HepG2 (cell line): ENCODE results near the gene HOXD9. TPM values are rescaled to one million over a fixed set of nuclear protein-coding genes. Genes with fewer than 3 reads are reported as not detected.

Experiments
- AHR ChIP-seq: IDR thresholded peaks from 2 replicates; pipeline ENCODE4 v1.6.1; 2018; ENCODE audit warnings: missing genetic modification reagents, missing compliant biosample characterization
- ARNT2 ChIP-seq: sonication (generic); formaldehyde crosslinking; IDR thresholded peaks from 2 replicates; pipeline ENCODE4 v1.8.0; 2022; ENCODE audit warnings: mild to moderate bottlenecking, low read depth, missing genetic modification reagents, moderate library complexity
- IKZF5 ChIP-seq: IDR thresholded peaks from 2 replicates; pipeline ENCODE4 v1.6.1; 2018; ENCODE audit warnings: missing genetic modification reagents, mild to moderate bottlenecking, missing compliant biosample characterization
- ISL2 ChIP-seq: sonication (generic); formaldehyde crosslinking; IDR thresholded peaks from 2 replicates; pipeline ENCODE4 v1.5.0; 2020; ENCODE audit warnings: missing genetic modification reagents
- KDM2A ChIP-seq: sonication (generic); formaldehyde crosslinking; IDR thresholded peaks from 2 replicates; pipeline ENCODE4 v1.4.0; 2020; ENCODE audit warnings: low read depth, missing genetic modification reagents, borderline replicate concordance
- MXI1 ChIP-seq: IDR thresholded peaks from 3 replicates; pipeline ENCODE4 v1.6.1; 2012; ENCODE audit warnings: low read depth, low read length, inconsistent platforms, borderline replicate concordance
- NFAT5 ChIP-seq: sonication (generic); formaldehyde crosslinking; IDR thresholded peaks from 2 replicates; pipeline ENCODE4 v1.4.0; 2020; ENCODE audit warnings: missing genetic modification reagents
- NR2F6 ChIP-seq, 2 experiments: IDR thresholded peaks; 2 replicates each; pipeline ENCODE4 v1.6.1; 2016; ENCODE audit warnings: antibody characterized with exemption in 1 of 2, mild to moderate bottlenecking in 1 of 2
- PCBP1 ChIP-seq: fragments of 200-400 bp; formaldehyde crosslinking; IDR thresholded peaks from 2 replicates; pipeline ENCODE4 v1.6.1; 2017; ENCODE audit warnings: mild to moderate bottlenecking, low read depth, low read length, borderline replicate concordance
- PHF20 ChIP-seq: sonication (generic); formaldehyde crosslinking; IDR thresholded peaks from 2 replicates; pipeline ENCODE4 v1.5.0; 2020; ENCODE audit warnings: mild to moderate bottlenecking, missing genetic modification reagents
- PPARG ChIP-seq: conservative IDR thresholded peaks from 2 replicates; pipeline ENCODE4 v1.6.1; 2016; ENCODE audit warnings: missing biosample characterization, missing genetic modification reagents
- RNF2 ChIP-seq: fragments of 450-650 bp; conservative IDR thresholded peaks from 2 replicates; pipeline ENCODE4 v1.6.1; 2016; ENCODE audit warnings: low read depth
- TAF1 ChIP-seq: sonication (generic); formaldehyde crosslinking; IDR thresholded peaks from 2 replicates; pipeline ENCODE4 v1.4.0; 2020; ENCODE audit warnings: missing genetic modification reagents
- ZNF33B ChIP-seq: sonication (generic); formaldehyde crosslinking; IDR thresholded peaks from 2 replicates; pipeline ENCODE4 v1.5.1; 2020; ENCODE audit warnings: mild to moderate bottlenecking, missing genetic modification reagents
- polyA plus RNA-seq, 8 experiments: library from polyadenylated mRNA; depleted of rRNA in 3 of 8; stranded (reverse) in 7 of 8; unstranded in 1 of 8; fragments of >200 nt; fragmentation: Illumina TruSeq in 4 of 8; extraction: Trizol in 4 of 8; gene quantifications; 2 replicates each; pipeline versions ENCODE4 v1.2.1 to v1.2.3, GENCODE V29; 2011 to 2016; ENCODE audit warnings: low read depth in 4 of 8, missing spikeins in 1 of 8, mixed read lengths in 1 of 8; ENCODE audit not compliant: insufficient read depth in 1 of 8
- total RNA-seq, 5 experiments: library from RNA; depleted of rRNA; stranded (reverse); fragments of >200 nt; fragmentation: Illumina TruSeq; extraction: Trizol; gene quantifications; 2 replicates each; pipeline ENCODE4 v1.2.3, GENCODE V29; 2016; ENCODE audit warnings: low read depth in 1 of 5
- TF ChIP-seq, protein P1 (sequence below): sonication (generic); formaldehyde crosslinking; IDR thresholded peaks from 2 replicates; pipeline ENCODE4 v1.5.0; 2020; ENCODE audit warnings: mild to moderate bottlenecking, missing genetic modification reagents, moderate library complexity
- TF ChIP-seq, protein P2 (sequence below): sonication (generic); formaldehyde crosslinking; IDR thresholded peaks from 2 replicates; pipeline ENCODE4 v1.5.0; 2020; ENCODE audit warnings: missing genetic modification reagents
- TF ChIP-seq, protein P3 (sequence below): sonication (generic); formaldehyde crosslinking; IDR thresholded peaks from 2 replicates; pipeline ENCODE4 v1.8.0; 2022; ENCODE audit warnings: missing genetic modification reagents, mild to moderate bottlenecking, inconsistent platforms, borderline replicate concordance

HOXD9 gene
- total and polyA plus RNA-seq, 2 of the 13 experiments (the other 11 are each of a cell fraction or from before 2014, with no cell fraction given), result not detected

DNA sequence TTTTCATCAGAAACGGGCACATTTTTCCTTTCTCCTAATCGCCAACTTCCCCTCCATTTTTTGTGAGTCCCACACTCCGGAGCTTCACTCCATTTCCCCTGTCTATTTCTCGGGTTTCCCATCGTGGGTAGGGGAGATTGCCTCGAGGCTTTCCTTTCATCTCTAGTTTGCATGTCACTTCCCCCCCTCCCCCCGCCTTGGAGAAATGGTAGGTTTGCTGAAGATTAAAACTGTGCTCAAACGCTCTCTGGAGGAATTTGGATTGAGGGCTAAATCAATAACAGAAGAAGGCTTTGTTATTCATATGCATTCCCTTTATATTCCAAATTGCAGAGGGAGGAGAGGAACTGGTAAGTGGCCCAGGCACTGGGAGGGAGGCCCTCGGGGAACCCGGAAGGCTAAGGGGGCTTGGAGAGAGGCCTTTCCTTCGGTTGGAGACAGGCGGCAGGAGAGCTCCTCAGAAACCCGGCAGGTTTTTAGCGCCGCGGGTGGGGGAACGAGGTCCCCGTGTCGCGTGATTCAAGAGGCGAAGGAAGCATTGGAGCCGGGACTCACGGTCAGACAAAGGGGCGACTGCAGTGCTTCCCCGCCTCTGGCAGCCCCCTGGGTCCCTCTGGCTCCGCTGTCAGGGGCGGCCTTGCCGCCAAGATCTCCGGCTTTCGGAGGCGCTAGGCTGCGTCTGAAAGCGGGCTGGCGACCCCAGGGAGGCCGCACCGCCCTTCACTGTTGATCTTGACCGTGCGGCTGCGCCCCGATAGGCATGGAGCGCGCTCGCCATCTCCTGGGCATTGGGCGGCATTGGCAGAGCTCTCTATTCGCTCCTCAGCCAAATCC is 25.3 kb upstream of the HOXD9 start (continued):
- 0 out of 2 replicates have a peak, but pooled peaks have one; percentile 25 for TF ChIP-seq PPARG
- TF ChIP-seq ISL2 (CRISPR knock-in tag), result peak; percentile 40; the same call in 1 of the 2 replicates
- peak; percentile 91; the same call in 1 of the 2 replicates for TF ChIP-seq KDM2A (CRISPR knock-in tag)
- TF ChIP-seq NR2F6 (IDR thresholded peaks at IDR 0.05), result no peak
- TF ChIP-seq NR2F6 (CRISPR knock-in tag; IDR thresholded peaks at IDR 0.05), result peak; percentile 22; the same call in 1 of the 2 replicates
- TF ChIP-seq, protein P1, sequence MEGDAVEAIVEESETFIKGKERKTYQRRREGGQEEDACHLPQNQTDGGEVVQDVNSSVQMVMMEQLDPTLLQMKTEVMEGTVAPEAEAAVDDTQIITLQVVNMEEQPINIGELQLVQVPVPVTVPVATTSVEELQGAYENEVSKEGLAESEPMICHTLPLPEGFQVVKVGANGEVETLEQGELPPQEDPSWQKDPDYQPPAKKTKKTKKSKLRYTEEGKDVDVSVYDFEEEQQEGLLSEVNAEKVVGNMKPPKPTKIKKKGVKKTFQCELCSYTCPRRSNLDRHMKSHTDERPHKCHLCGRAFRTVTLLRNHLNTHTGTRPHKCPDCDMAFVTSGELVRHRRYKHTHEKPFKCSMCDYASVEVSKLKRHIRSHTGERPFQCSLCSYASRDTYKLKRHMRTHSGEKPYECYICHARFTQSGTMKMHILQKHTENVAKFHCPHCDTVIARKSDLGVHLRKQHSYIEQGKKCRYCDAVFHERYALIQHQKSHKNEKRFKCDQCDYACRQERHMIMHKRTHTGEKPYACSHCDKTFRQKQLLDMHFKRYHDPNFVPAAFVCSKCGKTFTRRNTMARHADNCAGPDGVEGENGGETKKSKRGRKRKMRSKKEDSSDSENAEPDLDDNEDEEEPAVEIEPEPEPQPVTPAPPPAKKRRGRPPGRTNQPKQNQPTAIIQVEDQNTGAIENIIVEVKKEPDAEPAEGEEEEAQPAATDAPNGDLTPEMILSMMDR (CRISPR knock-in tag), result peak; percentile 98
- no peak for TF ChIP-seq IKZF5
- TF ChIP-seq ZNF33B, result peak; percentile 75; the same call in 1 of the 2 replicates
- no peak for TF ChIP-seq ARNT2 (CRISPR knock-in tag)
- TF ChIP-seq TAF1 (CRISPR knock-in tag), result no peak
- no peak for TF ChIP-seq PCBP1
- TF ChIP-seq, protein P2, sequence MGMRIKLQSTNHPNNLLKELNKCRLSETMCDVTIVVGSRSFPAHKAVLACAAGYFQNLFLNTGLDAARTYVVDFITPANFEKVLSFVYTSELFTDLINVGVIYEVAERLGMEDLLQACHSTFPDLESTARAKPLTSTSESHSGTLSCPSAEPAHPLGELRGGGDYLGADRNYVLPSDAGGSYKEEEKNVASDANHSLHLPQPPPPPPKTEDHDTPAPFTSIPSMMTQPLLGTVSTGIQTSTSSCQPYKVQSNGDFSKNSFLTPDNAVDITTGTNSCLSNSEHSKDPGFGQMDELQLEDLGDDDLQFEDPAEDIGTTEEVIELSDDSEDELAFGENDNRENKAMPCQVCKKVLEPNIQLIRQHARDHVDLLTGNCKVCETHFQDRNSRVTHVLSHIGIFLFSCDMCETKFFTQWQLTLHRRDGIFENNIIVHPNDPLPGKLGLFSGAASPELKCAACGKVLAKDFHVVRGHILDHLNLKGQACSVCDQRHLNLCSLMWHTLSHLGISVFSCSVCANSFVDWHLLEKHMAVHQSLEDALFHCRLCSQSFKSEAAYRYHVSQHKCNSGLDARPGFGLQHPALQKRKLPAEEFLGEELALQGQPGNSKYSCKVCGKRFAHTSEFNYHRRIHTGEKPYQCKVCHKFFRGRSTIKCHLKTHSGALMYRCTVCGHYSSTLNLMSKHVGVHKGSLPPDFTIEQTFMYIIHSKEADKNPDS (CRISPR knock-in tag), result no peak
- TF ChIP-seq, protein P3, sequence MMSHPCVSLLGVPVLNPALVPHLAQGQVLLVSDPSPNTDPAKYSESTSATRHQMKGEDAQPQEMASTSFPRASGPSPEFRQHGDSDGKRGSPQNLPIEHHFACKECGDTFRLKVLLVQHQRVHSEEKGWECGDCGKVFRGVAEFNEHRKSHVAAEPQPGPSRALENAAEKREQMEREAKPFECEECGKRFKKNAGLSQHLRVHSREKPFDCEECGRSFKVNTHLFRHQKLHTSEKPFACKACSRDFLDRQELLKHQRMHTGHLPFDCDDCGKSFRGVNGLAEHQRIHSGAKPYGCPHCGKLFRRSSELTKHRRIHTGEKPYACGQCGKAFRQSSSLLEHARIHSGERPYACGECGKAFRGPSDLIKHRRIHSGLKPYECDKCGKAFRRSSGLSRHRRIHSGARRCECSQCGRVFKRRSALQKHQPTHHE, result no peak
- 0 out of 3 replicates have a peak, but pooled peaks have one; percentile 30 for TF ChIP-seq MXI1
- TF ChIP-seq AHR (CRISPR knock-in tag), result peak; percentile 83; the same call in 1 of the 2 replicates
- TF ChIP-seq NFAT5 (CRISPR knock-in tag), result no peak
- peak; percentile 32; the same call in 1 of the 2 replicates for TF ChIP-seq PHF20 (CRISPR knock-in tag)
- TF ChIP-seq RNF2, result peak; percentile 78
